CD14-positive monocyte (primary cell): ENCODE results near the gene MACO1. TPM values are rescaled to one million over a fixed set of nuclear protein-coding genes. Genes with fewer than 3 reads are reported as not detected.

Experiments
- DNase-seq, 3 donors: peaks; one replicate each; pipeline ENCODE4 v3.0.0-alpha.2; 2011 to 2022
- H2AFZ ChIP-seq: 2 replicates; pipeline ENCODE4 v1.6.0; 2012; ENCODE audit warnings: mild to moderate bottlenecking, low read depth, low read length, inconsistent platforms; ENCODE audit not compliant: insufficient read depth, poor library complexity, severe bottlenecking
- H3K27ac ChIP-seq, 2 donors: 1 replicate in 1 of 2; 2 replicates in 1 of 2; pipeline ENCODE4 v1.5.1; 2012 to 2013; ENCODE audit warnings: low read length in 2 of 2, control low read depth in 1 of 2, inconsistent platforms in 1 of 2, low read depth in 1 of 2, mild to moderate bottlenecking in 1 of 2
- H3K27me3 ChIP-seq, 2 donors: one replicate each; pipeline versions ENCODE4 v1.6.0 to v1.6.1; 2011 to 2013; ENCODE audit warnings: low read length in 2 of 2; ENCODE audit not compliant: control insufficient read depth in 2 of 2, insufficient read depth in 2 of 2
- H3K36me3 ChIP-seq, 2 donors: replicated peaks in 1 of 2; 1 replicate in 1 of 2; 2 replicates in 1 of 2; pipeline versions ENCODE4 v1.5.1 to v1.6.1; 2012 to 2013; ENCODE audit warnings: low read length in 2 of 2, control low read depth in 1 of 2, inconsistent platforms in 1 of 2, mild to moderate bottlenecking in 1 of 2; ENCODE audit not compliant: insufficient read depth in 2 of 2, control insufficient read depth in 1 of 2
- H3K4me1 ChIP-seq, 2 donors: 1 replicate in 1 of 2; 2 replicates in 1 of 2; pipeline versions ENCODE4 v1.5.1 to v1.6.1; 2012 to 2013; ENCODE audit warnings: low read length in 2 of 2, control low read depth in 1 of 2, inconsistent platforms in 1 of 2, mild to moderate bottlenecking in 1 of 2, moderate library complexity in 1 of 2; ENCODE audit not compliant: insufficient read depth in 2 of 2, control insufficient read depth in 1 of 2
- H3K4me2 ChIP-seq: replicated peaks from 2 replicates; pipeline ENCODE3; 2012; ENCODE audit warnings: low read length, moderate library complexity, mild to moderate bottlenecking; ENCODE audit not compliant: poor library complexity, severe bottlenecking; ENCODE audit errors: extremely low read depth
- H3K4me3 ChIP-seq, 3 experiments: fragments of 200-600 bp in 1 of 3; sonication (generic) in 1 of 3; replicated peaks in 1 of 3; 1 replicate in 2 of 3; 2 replicates in 1 of 3; pipeline ENCODE4 v1.5.1; 2011 to 2013; ENCODE audit warnings: low read length in 3 of 3, mild to moderate bottlenecking in 3 of 3, control low read depth in 2 of 3, low read depth in 2 of 3, inconsistent platforms in 1 of 3, moderate library complexity in 1 of 3
- H3K79me2 ChIP-seq: 2 replicates; pipeline ENCODE4 v1.6.0; 2012; ENCODE audit warnings: mild to moderate bottlenecking, control low read depth, inconsistent platforms, low read length, moderate library complexity; ENCODE audit not compliant: insufficient read depth
- H3K9ac ChIP-seq: 2 replicates; pipeline ENCODE4 v1.6.0; 2017; ENCODE audit warnings: low read length, mild to moderate bottlenecking; ENCODE audit not compliant: insufficient read depth, poor library complexity, severe bottlenecking
- H3K9me3 ChIP-seq, 2 donors: replicated peaks in 1 of 2; 1 replicate in 1 of 2; 2 replicates in 1 of 2; pipeline versions ENCODE4 v1.5.1 to v1.6.1; 2012 to 2013; ENCODE audit warnings: low read length in 2 of 2, control low read depth in 1 of 2; ENCODE audit not compliant: control insufficient read depth in 1 of 2, insufficient read depth in 1 of 2
- H4K20me1 ChIP-seq: 2 replicates; pipeline ENCODE4 v1.6.0; 2012; ENCODE audit warnings: mild to moderate bottlenecking, low read length, control low read depth, moderate library complexity; ENCODE audit not compliant: insufficient read depth
- H3K27ac Mint-ChIP-seq, 7 donors: one replicate each; pipeline ENCODE4 v1.8.0; 2020; ENCODE audit warnings: mild to moderate bottlenecking in 7 of 7, mixed read lengths in 7 of 7, moderate library complexity in 6 of 7, inconsistent platforms in 2 of 7
- H3K27me3 Mint-ChIP-seq, 3 donors: one replicate each; pipeline ENCODE4 v1.8.0; 2021 to 2022; ENCODE audit warnings: low read depth in 3 of 3, mild to moderate bottlenecking in 3 of 3, mixed read lengths in 3 of 3, moderate library complexity in 3 of 3, inconsistent platforms in 1 of 3
- H3K36me3 Mint-ChIP-seq, 2 donors: one replicate each; pipeline ENCODE4 v1.8.0; 2020; ENCODE audit warnings: mixed read lengths in 2 of 2, inconsistent platforms in 1 of 2, mild to moderate bottlenecking in 1 of 2
- H3K4me1 Mint-ChIP-seq: one replicate; pipeline ENCODE4 v1.8.0; 2020; ENCODE audit warnings: mild to moderate bottlenecking, mixed read lengths
- H3K4me3 Mint-ChIP-seq, 2 donors: one replicate each; pipeline ENCODE4 v1.8.0; 2020; ENCODE audit warnings: mild to moderate bottlenecking in 2 of 2, mixed read lengths in 2 of 2, moderate library complexity in 1 of 2
- H3K9me3 Mint-ChIP-seq, 7 donors: one replicate each; pipeline ENCODE4 v1.8.0; 2020 to 2022; ENCODE audit warnings: mixed read lengths in 7 of 7, mild to moderate bottlenecking in 6 of 7, moderate library complexity in 6 of 7, inconsistent platforms in 2 of 7
- CTCF ChIP-seq: fragments of 200-600 bp; IDR thresholded peaks from one replicate; pipeline ENCODE4 v1.8.0; 2022; ENCODE audit warnings: antibody characterized with exemption, mild to moderate bottlenecking
- WGBS: methylation state at CpG from one replicate; pipeline ENCODE4 v1.1.5; 2013; ENCODE audit warnings: missing lambda C conversion rate; ENCODE audit not compliant: insufficient coverage; 5-methylcytosine and 5-hydroxymethylcytosine counted together
- intact Hi-C, 2 donors: fragments of 100-400 bp; cut with micrococcal nuclease; formaldehyde crosslinking; loops; one replicate each; pipeline versions ENCODE4 v1.15.0 to v1.15.1; 2023
- polyA plus RNA-seq, 3 donors: library from polyadenylated mRNA; depleted of rRNA in 1 of 3; unstranded in 2 of 3; stranded (reverse) in 1 of 3; fragments of 300-500 nt in 2 of 3; fragments of >200 nt in 1 of 3; fragmentation: Illumina TruSeq in 2 of 3; gene quantifications; 1 replicate in 2 of 3; 2 replicates in 1 of 3; pipeline ENCODE4 v1.2.3, GENCODE V29; 2012 to 2021

The MACO1 gene
- polyA plus RNA-seq, 3 donors: 2.6 to 4.1 (median 3.9) TPM

DNA sequence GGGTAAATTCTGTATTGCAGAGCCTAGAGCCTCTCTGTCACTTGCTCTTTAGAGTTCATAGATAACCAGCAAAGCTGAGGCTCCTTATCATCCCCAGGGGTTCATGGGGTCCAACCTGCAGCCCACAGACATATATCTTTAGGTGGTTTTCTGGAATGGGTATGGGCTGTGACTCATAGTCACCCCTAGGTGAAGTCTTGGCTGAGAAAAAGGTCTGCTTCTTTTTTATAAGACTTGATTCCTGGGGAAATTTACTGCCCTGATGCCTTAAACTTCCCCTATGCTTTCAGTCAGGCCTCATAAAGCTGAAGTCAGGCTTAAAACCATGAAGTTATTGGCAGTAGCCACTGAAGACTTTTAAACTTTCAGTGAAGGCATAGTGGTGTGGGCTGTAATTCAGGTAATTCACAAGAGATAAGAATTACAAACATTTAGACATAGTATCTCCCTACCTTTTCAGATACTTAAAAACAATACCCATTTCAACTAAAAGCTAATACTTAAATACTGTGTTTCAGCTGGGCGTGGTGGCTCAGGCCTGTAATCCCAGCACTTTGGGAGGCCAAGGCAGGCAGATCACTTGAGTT lies 46.8 kb downstream of the MACO1 start:
- no peak for DNase-seq
- H3K9ac ChIP-seq: no peak overlapping the region
- H3K4me3 ChIP-seq: no peak overlapping the region
- H3K9me3 Mint-ChIP-seq: no peaks in the 10 kb centered on the region
- WGBS: 100% methylated on average over 1 of the region's 1 CpG
- peaks cover 6% of the 10 kb centered on the region for H3K79me2 ChIP-seq
- intact Hi-C loops: no loop called here
- H3K36me3 ChIP-seq: peaks cover 6 to 39% of the 10 kb centered on the region in 2 donors
- no peak overlapping the region for H3K4me2 ChIP-seq
- no peak overlapping the region for H3K27ac ChIP-seq
- H3K4me1 Mint-ChIP-seq: peaks cover 7% of the 10 kb centered on the region
- peak overlapping the region in 1 of 7 donors; percentile 43 for H3K27ac Mint-ChIP-seq
- no peaks in the 10 kb centered on the region for H3K9me3 ChIP-seq
- peaks cover 0 to 1% (median 0%) of the 10 kb centered on the region in 3 donors for H3K27me3 Mint-ChIP-seq
- H3K4me3 Mint-ChIP-seq: no peak overlapping the region
- no peak for TF ChIP-seq CTCF
- no peaks in the 10 kb centered on the region for H3K27me3 ChIP-seq
- no peaks in the 10 kb centered on the region for H3K4me1 ChIP-seq
- no peaks in the 10 kb centered on the region for H4K20me1 ChIP-seq
- H3K36me3 Mint-ChIP-seq: peaks cover 19 to 25% of the 10 kb centered on the region in 2 donors
- no peak overlapping the region for H2AFZ ChIP-seq

DNA sequence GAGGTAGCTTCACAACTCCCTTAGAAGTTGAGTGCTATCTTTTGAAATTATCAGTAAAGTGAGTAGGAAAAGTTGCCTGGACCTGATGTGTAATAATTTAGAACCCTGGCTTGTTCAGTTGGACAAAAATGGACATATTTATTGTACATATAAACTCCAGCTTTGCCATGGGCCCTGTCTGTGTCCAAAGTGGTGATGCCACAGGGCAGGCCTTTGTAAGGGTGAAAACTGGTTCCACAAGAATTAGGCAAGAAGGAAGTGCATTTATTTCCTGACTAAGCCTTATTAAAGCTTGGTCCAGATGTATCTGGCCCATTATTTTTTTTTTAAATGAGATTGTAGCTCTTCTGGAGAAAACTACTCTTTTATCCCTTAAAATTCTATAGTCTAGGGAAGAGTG lies 47.9 kb downstream of the MACO1 start:
- H3K27me3 Mint-ChIP-seq: peaks cover 0 to 1% (median 0%) of the 10 kb centered on the region in 3 donors
- H3K4me3 Mint-ChIP-seq: no peak overlapping the region
- Histone ChIP-seq H3K9ac (no peak overlapping the region), H2AFZ (no peak overlapping the region), H3K4me2 (no peak overlapping the region), H3K4me3 (no peak overlapping the region), H3K27me3 (no peaks in the 10 kb centered on the region), H3K36me3 (peaks cover 8 to 45% of the 10 kb centered on the region in 2 donors), H4K20me1 (no peaks in the 10 kb centered on the region), H3K4me1 (no peaks in the 10 kb centered on the region), H3K27ac (no peak overlapping the region), H3K9me3 (no peaks in the 10 kb centered on the region), H3K79me2 (peaks cover 6% of the 10 kb centered on the region)
- H3K36me3 Mint-ChIP-seq: peaks cover 21 to 32% of the 10 kb centered on the region in 2 donors
- H3K27ac Mint-ChIP-seq: peak overlapping the region in 1 of 7 donors; percentile 15
- TF ChIP-seq CTCF: no peak
- no peak for DNase-seq
- H3K9me3 Mint-ChIP-seq: no peaks in the 10 kb centered on the region
- H3K4me1 Mint-ChIP-seq: peaks cover 7% of the 10 kb centered on the region
- intact Hi-C loops: no loop called here
